Endodermal cell (in vitro differentiated cells): ENCODE results near the gene DYNC2H1. TPM values are rescaled to one million over a fixed set of nuclear protein-coding genes. Genes with fewer than 3 reads are reported as not detected.

Experiments
- DNase-seq: peaks from one replicate; pipeline ENCODE4 v3.0.0-alpha.2; 2017
- H3K27ac ChIP-seq: 2 replicates; pipeline ENCODE4 v1.5.1; 2013; ENCODE audit warnings: mild to moderate bottlenecking, low read depth, low read length, moderate library complexity
- H3K27me3 ChIP-seq: 2 replicates; pipeline ENCODE4 v1.6.1; 2013; ENCODE audit warnings: mild to moderate bottlenecking, low read length, moderate library complexity; ENCODE audit not compliant: insufficient read depth, control insufficient read depth, poor library complexity, severe bottlenecking
- H3K36me3 ChIP-seq: 2 replicates; pipeline ENCODE4 v1.7.0; 2013; ENCODE audit warnings: mild to moderate bottlenecking, low read length, moderate library complexity; ENCODE audit not compliant: control insufficient read depth, insufficient read depth
- H3K4me1 ChIP-seq: one replicate; pipeline ENCODE4 v1.7.0; 2013; ENCODE audit warnings: low read length; ENCODE audit not compliant: control insufficient read depth, insufficient read depth
- H3K4me3 ChIP-seq: 2 replicates; pipeline ENCODE4 v1.5.1; 2013; ENCODE audit warnings: mild to moderate bottlenecking, low read length, moderate library complexity
- H3K9ac ChIP-seq: 2 replicates; pipeline ENCODE4 v1.6.1; 2013; ENCODE audit warnings: mild to moderate bottlenecking, low read length, moderate library complexity; ENCODE audit not compliant: poor library complexity, severe bottlenecking; ENCODE audit errors: extremely low read depth
- H3K9me3 ChIP-seq: 2 replicates; pipeline ENCODE4 v1.6.1; 2013; ENCODE audit warnings: mild to moderate bottlenecking, low read length, moderate library complexity; ENCODE audit not compliant: control insufficient read depth
- H3K27ac Mint-ChIP-seq: 2 replicates; pipeline ENCODE4 v1.8.0; 2020; ENCODE audit warnings: mixed read lengths
- H3K27me3 Mint-ChIP-seq: 2 replicates; pipeline ENCODE4 v1.8.0; 2021; ENCODE audit warnings: mild to moderate bottlenecking, mixed read lengths; ENCODE audit not compliant: insufficient read depth
- H3K36me3 Mint-ChIP-seq: 2 replicates; pipeline ENCODE4 v1.8.0; 2020; ENCODE audit warnings: low read depth, mixed read lengths
- H3K4me1 Mint-ChIP-seq: 2 replicates; pipeline ENCODE4 v1.8.0; 2020; ENCODE audit warnings: mixed read lengths
- H3K4me3 Mint-ChIP-seq: 2 replicates; pipeline ENCODE4 v1.8.0; 2020; ENCODE audit warnings: mild to moderate bottlenecking, moderate library complexity, mixed read lengths
- H3K9me3 Mint-ChIP-seq: 2 replicates; pipeline ENCODE4 v1.8.0; 2020; ENCODE audit warnings: mild to moderate bottlenecking, mixed read lengths
- CTCF ChIP-seq: fragments of 200-600 bp; sonication (generic); conservative IDR thresholded peaks from 2 replicates; pipeline ENCODE4 v1.5.0; 2021; ENCODE audit warnings: antibody characterized with exemption, mild to moderate bottlenecking
- WGBS, 2 experiments: methylation state at CpG; one replicate each; pipeline versions ENCODE4 v1.1.5 to v1.1.7; 2013; ENCODE audit warnings: missing lambda C conversion rate in 2 of 2, mixed read lengths in 1 of 2; ENCODE audit not compliant: insufficient coverage in 1 of 2, insufficient read length in 1 of 2; 5-methylcytosine and 5-hydroxymethylcytosine counted together
- total RNA-seq, 2 donors: library from RNA; stranded (reverse); fragmentation: NEBNext Ultra II Directional in 1 of 2; extraction: Animal tissue kit (Norgen Biotek cat#: 25700) in 1 of 2; gene quantifications; 2 replicates in 1 of 2; 3 replicates in 1 of 2; pipeline ENCODE4 v1.2.1, GENCODE V29; 2021

Gene DYNC2H1
- total RNA-seq, 2 donors from 2014 or later: 21.1 to 31.9 TPM

GRCh38 chr11:103354656-103355055 lies 245.4 kb downstream of the DYNC2H1 start:
- no peaks in the 10 kb centered on the region for H3K9me3 Mint-ChIP-seq
- no peaks in the 10 kb centered on the region for H3K4me1 ChIP-seq
- H3K27me3 ChIP-seq: no peaks in the 10 kb centered on the region
- no peaks in the 10 kb centered on the region for H3K9me3 ChIP-seq
- DNase-seq: no peak
- H3K4me3 Mint-ChIP-seq: no peak overlapping the region
- no peak overlapping the region for H3K4me3 ChIP-seq
- H3K36me3 ChIP-seq: no peaks in the 10 kb centered on the region
- H3K9ac ChIP-seq: no peak overlapping the region
- H3K27me3 Mint-ChIP-seq: no peaks in the 10 kb centered on the region
- TF ChIP-seq CTCF: no peak
- H3K36me3 Mint-ChIP-seq: peaks cover 4% of the 10 kb centered on the region
- no peak overlapping the region for H3K27ac Mint-ChIP-seq
- no peak overlapping the region for H3K27ac ChIP-seq
- H3K4me1 Mint-ChIP-seq: no peaks in the 10 kb centered on the region

DNA sequence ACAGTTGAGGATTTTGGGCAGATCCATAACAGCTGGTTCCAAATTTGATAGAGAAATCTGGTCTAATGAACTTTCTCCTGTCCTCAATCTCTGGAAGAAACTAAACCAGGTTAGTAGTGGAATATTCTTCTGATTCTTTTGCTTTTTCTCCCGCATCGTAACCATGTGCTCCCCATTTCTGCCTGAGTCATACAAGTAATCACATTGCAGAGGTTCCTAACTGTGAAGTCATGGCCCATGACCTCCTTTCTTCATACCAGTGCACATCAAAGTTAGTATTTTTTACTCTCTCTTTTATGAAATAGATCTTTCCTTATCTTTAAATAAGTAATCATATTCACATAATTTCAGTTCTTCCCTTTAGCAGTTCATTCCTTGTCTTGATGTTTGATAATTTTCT lies 249.0 kb downstream of the DYNC2H1 start:
- DNase-seq: no peak
- Histone ChIP-seq H3K27ac (no peak overlapping the region), H3K4me1 (no peaks in the 10 kb centered on the region), H3K36me3 (no peaks in the 10 kb centered on the region), H3K9me3 (no peaks in the 10 kb centered on the region), H3K9ac (no peak overlapping the region), H3K27me3 (no peaks in the 10 kb centered on the region), H3K4me3 (no peak overlapping the region)
- Mint-ChIP-seq H3K36me3 (no peaks in the 10 kb centered on the region), H3K27ac (no peak overlapping the region), H3K9me3 (no peaks in the 10 kb centered on the region), H3K4me3 (no peak overlapping the region), H3K4me1 (no peaks in the 10 kb centered on the region), H3K27me3 (no peaks in the 10 kb centered on the region)
- no peak for TF ChIP-seq CTCF
- WGBS, 2 experiments: 80 to 92% methylated on average over 2 of the region's 2 CpGs

- Histone ChIP-seq H3K4me1 (no peaks in the 10 kb centered on the region), H3K36me3 (no peaks in the 10 kb centered on the region), H3K27ac (no peak overlapping the region), H3K9ac (no peak overlapping the region), H3K4me3 (no peak overlapping the region), H3K9me3 (no peaks in the 10 kb centered on the region), H3K27me3 (no peaks in the 10 kb centered on the region)
- H3K9me3 Mint-ChIP-seq: no peaks in the 10 kb centered on the region
- H3K27me3 Mint-ChIP-seq: no peaks in the 10 kb centered on the region
- H3K4me1 Mint-ChIP-seq: no peaks in the 10 kb centered on the region
- H3K4me3 Mint-ChIP-seq: no peak overlapping the region
- 98 to 100% methylated on average over 1 to 4 of the region's 4 CpGs for WGBS, 2 experiments
- no peak for DNase-seq
- TF ChIP-seq CTCF: no peak
- H3K36me3 Mint-ChIP-seq: no peaks in the 10 kb centered on the region
- no peak overlapping the region for H3K27ac Mint-ChIP-seq
Measured at GRCh38 chr11:103359216-103359615, 250.0 kb downstream of the DYNC2H1 start.
